Measurements from ENCODE around the gene NBAS. TPM values are rescaled to one million over a fixed set of nuclear protein-coding genes. Genes with fewer than 3 reads are reported as not detected.

The NBAS gene
- total and polyA plus RNA-seq, 10 of the 15 experiments (the other 5 are each of a cell fraction or from before 2014, with no cell fraction given): 4.3 to 32.7 (median 20.8) TPM

DNA sequence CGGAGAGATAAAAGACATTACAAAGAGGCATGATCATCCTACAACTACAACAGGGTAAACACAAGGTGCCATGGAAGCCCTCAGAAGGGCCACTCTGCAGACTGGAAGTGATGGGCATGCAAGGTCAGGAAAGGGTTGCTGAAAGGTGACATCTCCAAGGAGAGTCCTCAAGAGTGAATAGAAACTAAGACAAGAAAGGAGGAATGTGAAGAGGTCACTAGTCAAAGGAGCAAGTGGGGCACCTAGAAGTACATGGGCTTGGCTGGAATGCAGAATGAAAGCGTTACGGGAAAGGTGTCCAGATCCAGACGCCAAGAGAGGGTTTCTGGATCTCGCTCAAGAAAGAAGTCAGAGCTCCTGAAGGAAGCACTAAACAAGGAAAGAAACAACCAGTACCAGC lies 314.3 kb downstream of the NBAS start:
- H3K9me3 ChIP-seq (replicated peaks; ENCODE audit: control insufficient read depth, insufficient read depth, low read length): no peaks in the 10 kb centered on the region
- H3K36me3 ChIP-seq (ENCODE audit: control insufficient read depth in 2 of 2, insufficient read depth in 2 of 2, low read length in 1 of 2): no peaks in the 10 kb centered on the region
- H3K79me2 ChIP-seq (ENCODE audit: control insufficient read depth, insufficient read depth, low read length): no peaks in the 10 kb centered on the region
- BruUV-seq (replicated peaks): no TSS peak
- no peak overlapping the region for H2AFZ ChIP-seq (ENCODE audit: control insufficient read depth, low read depth, low read length)
- H3K4me3 ChIP-seq: no peak overlapping the region
- ChIA-PET RAD21 (ENCODE audit: unreplicated experiment) (no interaction called here), POLR2A (no interaction called here), SMC1A (ENCODE audit: uncharacterized antibody, unreplicated experiment) (interaction anchor here (0.6 kb wide), 1 partner anchor 766 kb away, joined by 3 read pairs; no protein-coding TSS in a partner anchor), CTCF (no interaction called here)
- no peak overlapping the region for H3K27ac ChIP-seq (ENCODE audit: control insufficient read depth, insufficient read depth)
- no peak overlapping the region for H3K9ac ChIP-seq (ENCODE audit: control insufficient read depth, insufficient read depth, low read length)
- no peak overlapping the region for H3K4me2 ChIP-seq (ENCODE audit: control insufficient read depth, insufficient read depth)
- H3K4me1 ChIP-seq (ENCODE audit: control insufficient read depth, insufficient read depth, low read length): no peaks in the 10 kb centered on the region
- 97% methylated on average over 5 of the region's 5 CpGs for WGBS (ENCODE audit: insufficient coverage, insufficient replicate concordance, low lambda C conversion rate, missing lambda C conversion rate)
- no peak for ATAC-seq
- in situ Hi-C loops (cut with MboI): no loop called here
- TF ChIP-seq IKZF1 (conservative IDR thresholded peaks at IDR 0.05): no peak
- no peak for FAIRE-seq
- intact Hi-C loops (cut with micrococcal nuclease; ENCODE audit: unreplicated experiment): no loop called here
- DNase-seq (ENCODE audit: low read depth, low spot score): no peak
- H4K20me1 ChIP-seq (ENCODE audit: control insufficient read depth, insufficient read depth): no peaks in the 10 kb centered on the region
- no peaks in the 10 kb centered on the region for H3K27me3 ChIP-seq (replicated peaks in 1 of 2; ENCODE audit: control insufficient read depth in 2 of 2, insufficient read depth in 2 of 2, low read length in 1 of 2)

DNA sequence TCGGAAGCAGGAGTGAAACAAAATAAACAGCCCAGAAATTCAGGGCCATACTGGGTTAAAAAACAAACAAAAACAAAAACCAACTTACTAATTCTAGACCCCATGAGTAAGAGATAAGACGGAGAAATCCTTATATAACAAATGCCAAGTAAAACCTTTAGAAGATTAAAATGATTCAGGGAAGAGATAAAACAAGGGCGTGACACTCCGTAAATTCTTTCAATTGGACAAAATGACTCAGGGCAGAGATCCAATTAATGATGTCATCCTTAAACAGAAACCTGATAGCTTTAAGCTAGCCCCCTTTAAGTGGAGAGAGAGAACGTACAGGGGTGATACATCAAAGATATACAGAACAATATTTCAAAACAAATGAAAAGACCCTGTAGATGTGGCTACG lies 317.4 kb downstream of the NBAS start:
- SMC1A ChIA-PET (ENCODE audit: uncharacterized antibody, unreplicated experiment): no interaction called here
- no peak overlapping the region for H3K27ac ChIP-seq (ENCODE audit: control insufficient read depth, insufficient read depth)
- H3K9ac ChIP-seq (ENCODE audit: control insufficient read depth, insufficient read depth, low read length): no peak overlapping the region
- no peak for FAIRE-seq
- no TSS peak for BruUV-seq (replicated peaks)
- in situ Hi-C loops (cut with MboI) (no loop called here), intact Hi-C loops (cut with micrococcal nuclease; ENCODE audit: unreplicated experiment) (no loop called here)
- H3K36me3 ChIP-seq (ENCODE audit: control insufficient read depth in 2 of 2, insufficient read depth in 2 of 2, low read length in 1 of 2): no peaks in the 10 kb centered on the region
- CTCF ChIA-PET: no interaction called here
- no peak overlapping the region for H3K4me3 ChIP-seq
- POLR2A ChIA-PET: no interaction called here
- H3K4me2 ChIP-seq (ENCODE audit: control insufficient read depth, insufficient read depth): no peak overlapping the region
- 97% methylated on average over 6 of the region's 6 CpGs for WGBS (ENCODE audit: insufficient coverage, insufficient replicate concordance, low lambda C conversion rate, missing lambda C conversion rate)
- no peaks in the 10 kb centered on the region for H4K20me1 ChIP-seq (ENCODE audit: control insufficient read depth, insufficient read depth)
- no peak for DNase-seq (ENCODE audit: low read depth, low spot score)
- H2AFZ ChIP-seq (ENCODE audit: control insufficient read depth, low read depth, low read length): no peak overlapping the region
- no peak for ATAC-seq
- no peaks in the 10 kb centered on the region for H3K79me2 ChIP-seq (ENCODE audit: control insufficient read depth, insufficient read depth, low read length)
- H3K27me3 ChIP-seq (replicated peaks in 1 of 2; ENCODE audit: control insufficient read depth in 2 of 2, insufficient read depth in 2 of 2, low read length in 1 of 2): no peaks in the 10 kb centered on the region
- H3K9me3 ChIP-seq (replicated peaks; ENCODE audit: control insufficient read depth, insufficient read depth, low read length): no peaks in the 10 kb centered on the region
- RAD21 ChIA-PET (ENCODE audit: unreplicated experiment): no interaction called here
- H3K4me1 ChIP-seq (ENCODE audit: control insufficient read depth, insufficient read depth, low read length): no peaks in the 10 kb centered on the region
- TF ChIP-seq JUND (IDR thresholded peaks at IDR 0.05; ENCODE audit: low read depth, low read length) (no peak), CBX5 (IDR thresholded peaks at IDR 0.05; ENCODE audit: low read depth) (no peak), NRF1 (conservative IDR thresholded peaks at IDR 0.05; ENCODE audit: low read depth, low read length) (no peak), SUZ12 (IDR thresholded peaks at IDR 0.05; ENCODE audit: unreplicated experiment) (no peak), ZBTB11 (CRISPR knock-in tag; IDR thresholded peaks at IDR 0.05) (no peak)
- TF ChIP-seq, protein P1, sequence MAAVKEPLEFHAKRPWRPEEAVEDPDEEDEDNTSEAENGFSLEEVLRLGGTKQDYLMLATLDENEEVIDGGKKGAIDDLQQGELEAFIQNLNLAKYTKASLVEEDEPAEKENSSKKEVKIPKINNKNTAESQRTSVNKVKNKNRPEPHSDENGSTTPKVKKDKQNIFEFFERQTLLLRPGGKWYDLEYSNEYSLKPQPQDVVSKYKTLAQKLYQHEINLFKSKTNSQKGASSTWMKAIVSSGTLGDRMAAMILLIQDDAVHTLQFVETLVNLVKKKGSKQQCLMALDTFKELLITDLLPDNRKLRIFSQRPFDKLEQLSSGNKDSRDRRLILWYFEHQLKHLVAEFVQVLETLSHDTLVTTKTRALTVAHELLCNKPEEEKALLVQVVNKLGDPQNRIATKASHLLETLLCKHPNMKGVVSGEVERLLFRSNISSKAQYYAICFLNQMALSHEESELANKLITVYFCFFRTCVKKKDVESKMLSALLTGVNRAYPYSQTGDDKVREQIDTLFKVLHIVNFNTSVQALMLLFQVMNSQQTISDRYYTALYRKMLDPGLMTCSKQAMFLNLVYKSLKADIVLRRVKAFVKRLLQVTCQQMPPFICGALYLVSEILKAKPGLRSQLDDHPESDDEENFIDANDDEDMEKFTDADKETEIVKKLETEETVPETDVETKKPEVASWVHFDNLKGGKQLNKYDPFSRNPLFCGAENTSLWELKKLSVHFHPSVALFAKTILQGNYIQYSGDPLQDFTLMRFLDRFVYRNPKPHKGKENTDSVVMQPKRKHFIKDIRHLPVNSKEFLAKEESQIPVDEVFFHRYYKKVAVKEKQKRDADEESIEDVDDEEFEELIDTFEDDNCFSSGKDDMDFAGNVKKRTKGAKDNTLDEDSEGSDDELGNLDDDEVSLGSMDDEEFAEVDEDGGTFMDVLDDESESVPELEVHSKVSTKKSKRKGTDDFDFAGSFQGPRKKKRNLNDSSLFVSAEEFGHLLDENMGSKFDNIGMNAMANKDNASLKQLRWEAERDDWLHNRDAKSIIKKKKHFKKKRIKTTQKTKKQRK (IDR thresholded peaks at IDR 0.05; ENCODE audit: low read depth, low read length): no peak
- TF ChIP-seq, protein P2, sequence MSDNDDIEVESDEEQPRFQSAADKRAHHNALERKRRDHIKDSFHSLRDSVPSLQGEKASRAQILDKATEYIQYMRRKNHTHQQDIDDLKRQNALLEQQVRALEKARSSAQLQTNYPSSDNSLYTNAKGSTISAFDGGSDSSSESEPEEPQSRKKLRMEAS (IDR thresholded peaks at IDR 0.05; ENCODE audit: low read depth, low read length): no peak
- TF ChIP-seq, protein P3, sequence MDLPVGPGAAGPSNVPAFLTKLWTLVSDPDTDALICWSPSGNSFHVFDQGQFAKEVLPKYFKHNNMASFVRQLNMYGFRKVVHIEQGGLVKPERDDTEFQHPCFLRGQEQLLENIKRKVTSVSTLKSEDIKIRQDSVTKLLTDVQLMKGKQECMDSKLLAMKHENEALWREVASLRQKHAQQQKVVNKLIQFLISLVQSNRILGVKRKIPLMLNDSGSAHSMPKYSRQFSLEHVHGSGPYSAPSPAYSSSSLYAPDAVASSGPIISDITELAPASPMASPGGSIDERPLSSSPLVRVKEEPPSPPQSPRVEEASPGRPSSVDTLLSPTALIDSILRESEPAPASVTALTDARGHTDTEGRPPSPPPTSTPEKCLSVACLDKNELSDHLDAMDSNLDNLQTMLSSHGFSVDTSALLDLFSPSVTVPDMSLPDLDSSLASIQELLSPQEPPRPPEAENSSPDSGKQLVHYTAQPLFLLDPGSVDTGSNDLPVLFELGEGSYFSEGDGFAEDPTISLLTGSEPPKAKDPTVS (IDR thresholded peaks at IDR 0.05; ENCODE audit: low read depth, low read length): no peak

Data from GM12878 (cell line).